ENCODE results near the gene SLC30A2. TPM values are rescaled to one million over a fixed set of nuclear protein-coding genes. Genes with fewer than 3 reads are reported as not detected.

The SLC30A2 gene
- total and polyA plus RNA-seq, 9 of the 15 experiments (the other 6 are each of a cell fraction or from before 2014, with no cell fraction given), result 0.01 to 0.18 (median 0.06) TPM; not detected in 3

- TF ChIP-seq HMGXB4 (CRISPR knock-in tag; IDR thresholded peaks at IDR 0.05) (peak; percentile 90; the same call in 1 of the 2 replicates), ARHGAP35 (IDR thresholded peaks at IDR 0.05; ENCODE audit: partially characterized antibody) (peak; percentile 56), CEBPG (CRISPR knock-in tag; IDR thresholded peaks at IDR 0.05) (peak; percentile 94), CEBPG (tag; conservative IDR thresholded peaks at IDR 0.05 in 1 of 2, IDR thresholded peaks at IDR 0.05 in 1 of 2) (peak; percentile 88 to 90), ELF4 (CRISPR knock-in tag; IDR thresholded peaks at IDR 0.05) (peak; percentile 36; the same call in 1 of the 2 replicates), ZNF717 (CRISPR knock-in tag; IDR thresholded peaks at IDR 0.05) (no peak), ZNF212 (CRISPR knock-in tag; IDR thresholded peaks at IDR 0.05) (no peak), RBM34 (IDR thresholded peaks at IDR 0.05; ENCODE audit: borderline replicate concordance, insufficient read depth, low read length) (no peak), ZBED1 (IDR thresholded peaks at IDR 0.05) (no peak), ARNT (IDR thresholded peaks at IDR 0.05) (peak; percentile 96 to 97; a peak in 3 of 4 replicates), SMAD1 (IDR thresholded peaks at IDR 0.05; ENCODE audit: low read depth, low read length, partially characterized antibody) (no peak), ZFP30 (CRISPR knock-in tag; IDR thresholded peaks at IDR 0.05; ENCODE audit: borderline replicate concordance) (no peak), MTA2 (IDR thresholded peaks at IDR 0.05; ENCODE audit: low read depth) (peak; percentile 58), ZNF384 (IDR thresholded peaks at IDR 0.05; ENCODE audit: low read depth, low read length) (peak; percentile 79), NFATC3 (IDR thresholded peaks at IDR 0.05) (peak; percentile 90), DDX20 (tag; IDR thresholded peaks at IDR 0.05; ENCODE audit: low read depth) (no peak; the same call in 1 of the 2 replicates), ZNF134 (CRISPR knock-in tag; conservative IDR thresholded peaks at IDR 0.05) (0 out of 2 replicates have a peak, but pooled peaks have one; percentile 48), NCOA1 (IDR thresholded peaks at IDR 0.05; ENCODE audit: low read depth) (peak; percentile 88), CREM (IDR thresholded peaks at IDR 0.05; ENCODE audit: low read depth) (peak; percentile 97), GABPB2 (CRISPR knock-in tag; conservative IDR thresholded peaks at IDR 0.05) (no peak), FOXJ2 (tag; IDR thresholded peaks at IDR 0.05) (peak; percentile 97), IFI16 (CRISPR knock-in tag; IDR thresholded peaks at IDR 0.05) (no peak), NR2F6 (CRISPR knock-in tag; IDR thresholded peaks at IDR 0.05) (no peak), CSDE1 (IDR thresholded peaks at IDR 0.05) (no peak; a peak in 1 of 4 replicates), SAP30 (IDR thresholded peaks at IDR 0.05; ENCODE audit: borderline replicate concordance, insufficient read depth, low read depth, low read length, poor library complexity, severe bottlenecking) (peak; percentile 79), NCOA6 (IDR thresholded peaks at IDR 0.05) (no peak), ZNF282 (CRISPR knock-in tag; IDR thresholded peaks at IDR 0.05) (no peak), PRPF4 (IDR thresholded peaks at IDR 0.05; ENCODE audit: insufficient read depth, low read depth, low read length, poor library complexity, severe bottlenecking) (no peak), HDGF (IDR thresholded peaks at IDR 0.05) (peak; percentile 95; the same call in 1 of the 2 replicates), NUFIP1 (IDR thresholded peaks at IDR 0.05; ENCODE audit: partially characterized antibody) (peak; percentile 92), SMARCA5 (IDR thresholded peaks at IDR 0.05) (peak; percentile 76; the same call in 1 of the 2 replicates), CC2D1A (IDR thresholded peaks at IDR 0.05) (peak; percentile 96), BCL6 (CRISPR knock-in tag; IDR thresholded peaks at IDR 0.05) (peak; percentile 72)
Measured at GRCh38 chr1:25997828-25998761, 47.8 kb downstream of the SLC30A2 start, which contains the start of gene PAFAH2 (continued).
